SK-N-SH (cell line): ENCODE data around the gene ESF1.

ENCODE experiments used
- CTCF ChIP-seq: fragments of 200-600 bp; sonication (generic); IDR thresholded peaks from 2 replicates; pipeline ENCODE4 v1.6.1; 2017; ENCODE audit warnings: antibody characterized with exemption, mild to moderate bottlenecking, moderate library complexity
- EZH2phosphoT487 ChIP-seq: fragments of 200-600 bp; sonication (generic); IDR thresholded peaks from 2 replicates; pipeline ENCODE4 v1.6.1; 2017; ENCODE audit warnings: low read depth, mixed run types, mild to moderate bottlenecking, antibody characterized with exemption, moderate library complexity, borderline replicate concordance
- JUND ChIP-seq: IDR thresholded peaks from 2 replicates; pipeline ENCODE4 v1.4.0; 2012
- NFIC ChIP-seq: IDR thresholded peaks from 2 replicates; pipeline ENCODE4 v1.4.0; 2012; ENCODE audit warnings: borderline replicate concordance
- REST ChIP-seq: IDR thresholded peaks from 2 replicates; pipeline ENCODE4 v1.6.1; 2012; ENCODE audit warnings: mild to moderate bottlenecking, low read depth, low read length, moderate library complexity
- RXRA ChIP-seq: IDR thresholded peaks from 2 replicates; pipeline ENCODE4 v1.4.0; 2012; ENCODE audit warnings: low read depth, mild to moderate bottlenecking, borderline replicate concordance
- TAF1 ChIP-seq: IDR thresholded peaks from 2 replicates; pipeline ENCODE4 v1.6.1; 2012; ENCODE audit warnings: low read depth, mild to moderate bottlenecking, low read length, moderate library complexity, borderline replicate concordance
- TCF12 ChIP-seq: IDR thresholded peaks from 2 replicates; pipeline ENCODE4 v1.4.0; 2012

- no peak for TF ChIP-seq CTCF
- TF ChIP-seq REST = no peak
- TF ChIP-seq TCF12 = peak; percentile 95
- peak; percentile 87 for TF ChIP-seq NFIC
- TF ChIP-seq RXRA = peak; percentile 20; the same call in 1 of the 2 replicates
- peak; percentile 13 for TF ChIP-seq JUND
- no peak for TF ChIP-seq EZH2phosphoT487
- no peak for TF ChIP-seq TAF1
Measured at GRCh38 chr20:13800728-13801134, 16.0 kb upstream of the ESF1 start.
